ENCODE data around the gene MRNIP. TPM values are rescaled to one million over a fixed set of nuclear protein-coding genes. Genes with fewer than 3 reads are reported as not detected.
A peak's percentile ranks its signal among the peaks of the same experiment; 100 is the strongest.

Gene MRNIP
- total RNA-seq, 6 experiments from 2014 or later = 8.2 to 13.5 (median 9.9) TPM

DNA sequence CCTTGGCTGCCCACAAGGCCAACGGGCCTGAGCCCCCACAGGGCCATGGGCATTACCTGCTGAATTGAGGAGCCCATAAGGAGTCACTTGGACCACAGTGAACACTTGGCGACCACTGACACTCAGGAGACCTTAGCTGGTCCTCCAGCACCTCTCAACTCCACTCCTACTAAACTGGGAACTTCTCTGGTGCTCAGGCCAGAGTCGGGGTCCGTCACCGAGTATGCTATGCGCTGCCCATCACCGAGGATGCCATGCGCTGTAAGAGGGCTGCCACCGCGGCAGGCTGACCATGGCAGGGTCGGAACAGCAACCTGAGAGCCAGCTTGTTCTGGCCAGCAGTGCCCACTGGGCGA lies 38.5 kb downstream of the MRNIP start:
- peaks cover 14% of the 10 kb centered on the region for H3K36me3 Mint-ChIP-seq (ENCODE audit: low read depth)
- peaks cover 44% of the 10 kb centered on the region for H3K4me1 Mint-ChIP-seq (ENCODE audit: low read depth)
- DNase-seq = no peak
- no peaks in the 10 kb centered on the region; the same call in 1 of the 2 replicates for H3K9me3 Mint-ChIP-seq
- peak overlapping the region; percentile 90 for H3K27ac Mint-ChIP-seq
- peaks cover 5% of the 10 kb centered on the region; the same call in 1 of the 2 replicates for H3K27me3 Mint-ChIP-seq (ENCODE audit: insufficient read depth)
- H3K4me3 Mint-ChIP-seq = peak overlapping the region; percentile 72
- TF ChIP-seq, protein P1, sequence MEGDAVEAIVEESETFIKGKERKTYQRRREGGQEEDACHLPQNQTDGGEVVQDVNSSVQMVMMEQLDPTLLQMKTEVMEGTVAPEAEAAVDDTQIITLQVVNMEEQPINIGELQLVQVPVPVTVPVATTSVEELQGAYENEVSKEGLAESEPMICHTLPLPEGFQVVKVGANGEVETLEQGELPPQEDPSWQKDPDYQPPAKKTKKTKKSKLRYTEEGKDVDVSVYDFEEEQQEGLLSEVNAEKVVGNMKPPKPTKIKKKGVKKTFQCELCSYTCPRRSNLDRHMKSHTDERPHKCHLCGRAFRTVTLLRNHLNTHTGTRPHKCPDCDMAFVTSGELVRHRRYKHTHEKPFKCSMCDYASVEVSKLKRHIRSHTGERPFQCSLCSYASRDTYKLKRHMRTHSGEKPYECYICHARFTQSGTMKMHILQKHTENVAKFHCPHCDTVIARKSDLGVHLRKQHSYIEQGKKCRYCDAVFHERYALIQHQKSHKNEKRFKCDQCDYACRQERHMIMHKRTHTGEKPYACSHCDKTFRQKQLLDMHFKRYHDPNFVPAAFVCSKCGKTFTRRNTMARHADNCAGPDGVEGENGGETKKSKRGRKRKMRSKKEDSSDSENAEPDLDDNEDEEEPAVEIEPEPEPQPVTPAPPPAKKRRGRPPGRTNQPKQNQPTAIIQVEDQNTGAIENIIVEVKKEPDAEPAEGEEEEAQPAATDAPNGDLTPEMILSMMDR (IDR thresholded peaks at IDR 0.05) = no peak

DNA sequence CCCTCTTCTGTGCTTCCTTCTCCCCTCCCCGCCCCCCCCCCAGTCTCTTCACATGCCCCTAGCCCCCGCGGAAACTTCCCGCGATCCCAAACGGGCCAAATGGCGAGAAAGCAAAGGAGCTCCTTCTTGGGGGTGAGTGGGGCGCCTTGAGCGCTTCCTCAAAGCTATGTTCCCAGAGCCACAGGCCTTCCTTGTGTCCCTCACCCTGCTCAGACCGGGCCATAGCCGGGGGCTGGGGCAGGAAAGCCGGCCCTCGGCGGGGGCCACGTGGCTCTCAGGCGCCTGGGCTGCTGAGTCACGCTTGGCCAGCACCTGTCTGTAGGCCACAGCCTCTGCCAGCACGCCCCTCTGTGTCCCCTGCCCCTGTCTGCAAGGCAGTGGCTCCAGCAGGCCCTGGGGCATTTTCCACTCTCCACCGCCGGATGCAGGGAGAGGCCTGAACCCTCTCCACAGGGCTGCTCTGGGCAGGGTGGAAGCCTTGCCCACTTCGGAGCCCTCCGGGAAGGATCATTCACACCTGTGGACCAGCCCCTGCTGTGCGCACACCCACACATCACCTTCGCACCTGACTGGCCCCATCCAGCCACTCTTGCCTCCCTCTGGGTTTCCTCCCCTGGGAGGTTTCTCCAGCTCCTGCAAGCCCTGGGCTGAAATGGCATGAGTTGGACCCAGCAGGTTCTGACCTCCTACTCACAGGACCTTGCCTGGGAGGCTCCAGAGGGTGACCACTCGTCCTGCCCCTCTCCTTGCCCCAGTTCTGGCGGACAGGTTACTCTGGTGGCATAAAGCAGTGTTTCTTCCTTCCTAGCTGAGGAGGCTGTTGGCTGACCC lies 39.1 kb downstream of the MRNIP start:
- Mint-ChIP-seq H3K36me3 (ENCODE audit: low read depth) (peaks cover 8% of the 10 kb centered on the region), H3K27me3 (ENCODE audit: insufficient read depth) (peaks cover 6% of the 10 kb centered on the region; the same call in 1 of the 2 replicates), H3K27ac (peak overlapping the region; percentile 90), H3K4me3 (peak overlapping the region; percentile 72), H3K9me3 (no peaks in the 10 kb centered on the region; the same call in 1 of the 2 replicates), H3K4me1 (ENCODE audit: low read depth) (peaks cover 40% of the 10 kb centered on the region)
- TF ChIP-seq, protein P1 (IDR thresholded peaks at IDR 0.05) = no peak
- peak; percentile 51 for DNase-seq

DNA sequence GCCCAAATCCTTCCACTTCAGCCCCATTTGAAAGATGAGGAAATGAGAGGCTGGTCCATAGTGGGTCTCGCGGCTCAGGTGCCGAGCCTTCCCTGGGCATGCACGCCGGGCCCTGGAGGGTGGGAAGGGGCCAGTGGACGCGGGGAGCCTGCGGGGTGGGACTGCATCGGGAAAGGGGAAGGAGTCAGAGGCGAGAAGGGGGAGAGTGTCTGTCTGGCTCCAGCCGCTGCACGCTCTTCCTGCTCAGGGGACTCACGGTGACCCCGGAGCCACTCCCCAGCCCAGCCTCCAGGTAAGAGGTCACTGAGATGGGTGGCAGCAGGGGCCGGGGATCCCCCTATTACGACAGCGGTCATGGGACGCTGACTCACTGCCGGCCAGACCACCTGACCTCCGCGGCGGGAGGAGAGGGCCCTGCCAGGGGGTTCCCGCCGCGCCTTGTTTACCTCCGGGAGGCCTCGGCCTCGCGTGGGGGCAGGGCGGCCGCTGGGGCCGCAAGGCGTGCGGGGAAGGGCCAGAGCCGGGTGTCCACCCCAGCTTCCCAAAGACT lies 39.8 kb downstream of the MRNIP start:
- Mint-ChIP-seq H3K4me3 (peak overlapping the region; percentile 72), H3K27me3 (ENCODE audit: insufficient read depth) (peaks cover 6% of the 10 kb centered on the region; the same call in 1 of the 2 replicates), H3K27ac (peak overlapping the region; percentile 90), H3K9me3 (no peaks in the 10 kb centered on the region; the same call in 1 of the 2 replicates), H3K4me1 (ENCODE audit: low read depth) (peaks cover 38% of the 10 kb centered on the region), H3K36me3 (ENCODE audit: low read depth) (peaks cover 6% of the 10 kb centered on the region; the same call in 1 of the 2 replicates)
- DNase-seq = peak; percentile 76
- TF ChIP-seq, protein P1 (IDR thresholded peaks at IDR 0.05) = no peak

DNA sequence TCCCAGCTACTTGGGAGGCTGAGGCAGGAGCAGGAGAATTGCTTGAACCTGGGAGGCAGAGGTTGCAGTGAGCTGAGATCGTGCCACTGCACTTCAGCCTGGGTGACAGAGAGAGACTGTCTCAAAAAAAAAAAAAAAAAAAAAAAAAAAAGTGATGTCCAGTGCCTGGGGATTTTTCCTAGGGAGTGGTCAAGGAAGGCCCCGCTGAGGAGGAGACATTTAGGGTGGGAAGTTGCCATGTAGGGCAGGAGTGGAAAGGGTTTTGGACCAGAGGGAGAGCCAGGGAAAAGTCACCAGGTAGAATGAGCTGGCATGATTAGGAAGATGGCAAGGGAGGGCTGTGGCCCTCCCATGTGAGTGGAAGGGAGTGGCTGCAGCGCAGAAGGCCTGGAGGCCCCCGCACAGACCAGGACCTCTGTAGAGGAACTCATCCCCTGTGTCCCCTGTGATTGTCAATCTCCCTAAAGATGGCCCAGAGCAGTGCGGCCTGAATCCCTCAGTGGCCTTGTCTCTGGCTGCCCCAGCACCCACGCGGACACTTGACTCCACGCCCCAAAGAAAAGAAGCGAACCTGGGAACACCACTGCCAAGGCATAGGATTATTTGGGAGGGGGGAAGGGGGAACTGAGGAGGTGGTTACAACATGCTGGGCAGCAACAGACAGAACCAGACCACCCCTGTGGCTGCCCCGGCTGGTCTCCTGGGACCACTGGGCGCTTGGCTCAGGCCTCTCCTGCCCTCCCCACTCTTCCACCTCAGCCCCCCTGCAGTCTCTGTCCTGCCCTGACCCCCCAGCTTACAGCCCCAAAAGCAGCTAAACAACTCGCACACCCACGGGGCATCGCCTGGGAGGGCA lies 40.5 kb downstream of the MRNIP start:
- Mint-ChIP-seq H3K4me3 (peak overlapping the region; percentile 72), H3K27ac (peak overlapping the region; percentile 90), H3K36me3 (ENCODE audit: low read depth) (peaks cover 8% of the 10 kb centered on the region; the same call in 1 of the 2 replicates), H3K27me3 (ENCODE audit: insufficient read depth) (peaks cover 6% of the 10 kb centered on the region; the same call in 1 of the 2 replicates), H3K4me1 (ENCODE audit: low read depth) (peaks cover 37% of the 10 kb centered on the region), H3K9me3 (no peaks in the 10 kb centered on the region; the same call in 1 of the 2 replicates)
- DNase-seq = no peak
- TF ChIP-seq, protein P1 (IDR thresholded peaks at IDR 0.05) = no peak

DNA sequence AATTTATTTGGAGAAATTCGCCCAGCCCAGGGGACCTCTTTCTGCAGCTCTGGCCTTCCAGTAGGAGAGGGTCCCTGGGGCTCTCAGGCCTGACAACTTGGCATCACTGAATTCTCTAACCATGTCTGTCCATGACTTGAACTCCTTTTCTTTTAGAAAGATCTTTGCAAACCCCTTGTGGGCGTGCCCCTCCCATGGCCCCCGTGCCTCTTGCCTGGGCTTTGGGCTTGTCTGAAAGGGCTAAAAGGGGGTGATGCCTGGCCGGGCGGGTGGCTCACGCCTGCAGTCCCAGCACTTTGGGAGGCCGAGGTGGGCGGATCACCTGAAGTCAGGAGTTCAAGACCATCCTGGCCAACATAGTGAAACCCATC lies 41.2 kb downstream of the MRNIP start:
- no peak overlapping the region for H3K4me3 Mint-ChIP-seq
- no peak overlapping the region; the same call in 1 of the 2 replicates for H3K27ac Mint-ChIP-seq
- no peak for DNase-seq
- H3K36me3 Mint-ChIP-seq (ENCODE audit: low read depth) = peaks cover 13% of the 10 kb centered on the region; the same call in 1 of the 2 replicates
- TF ChIP-seq, protein P1 (IDR thresholded peaks at IDR 0.05) = no peak
- peaks cover 30% of the 10 kb centered on the region for H3K4me1 Mint-ChIP-seq (ENCODE audit: low read depth)
- peaks cover 6% of the 10 kb centered on the region; the same call in 1 of the 2 replicates for H3K27me3 Mint-ChIP-seq (ENCODE audit: insufficient read depth)
- no peaks in the 10 kb centered on the region; the same call in 1 of the 2 replicates for H3K9me3 Mint-ChIP-seq

Data from HFFc6 (cell line).